Neural cell (in vitro differentiated cells): ENCODE results near the gene GOLGA6L2. TPM values are rescaled to one million over a fixed set of nuclear protein-coding genes. Genes with fewer than 3 reads are reported as not detected.
"Not testable (repeated sequence)": the region's sequence is repeated elsewhere in the genome, so short reads cannot be mapped to it uniquely, and the experiment has no call there.

Experiments used
- H2AFZ ChIP-seq: fragments of 200-600, 300-800 bp; sonication (generic), shearing (Covaris generic); 2 replicates; pipeline ENCODE4 v1.6.0; 2014; ENCODE audit warnings: low read depth, mild to moderate bottlenecking, antibody characterized with exemption, low read length, moderate library complexity
- H3F3A ChIP-seq: fragments of 200-600 bp; shearing (Covaris generic); 2 replicates; pipeline ENCODE4 v1.6.1; 2016; ENCODE audit warnings: mild to moderate bottlenecking, moderate library complexity, mixed read lengths, antibody characterized with exemption, low read length; ENCODE audit not compliant: insufficient read depth, poor library complexity, severe bottlenecking
- H3K27ac ChIP-seq: fragments of 200-600, 300-800 bp; sonication (generic), shearing (Covaris generic); 2 replicates; pipeline ENCODE4 v1.5.1; 2014; ENCODE audit warnings: mild to moderate bottlenecking, low read length, moderate library complexity
- H3K27me3 ChIP-seq: fragments of 300-800, 200-600 bp; sonication (generic), shearing (Covaris generic); 2 replicates; pipeline ENCODE4 v1.6.0; 2014; ENCODE audit warnings: mild to moderate bottlenecking, low read depth, low read length, moderate library complexity; ENCODE audit not compliant: insufficient read depth
- H3K36me3 ChIP-seq: fragments of 300-800, 200-600 bp; sonication (generic), shearing (Covaris generic); 2 replicates; pipeline ENCODE4 v1.5.1; 2014; ENCODE audit warnings: mild to moderate bottlenecking, antibody characterized with exemption, low read length, moderate library complexity; ENCODE audit not compliant: insufficient read depth
- H3K4me2 ChIP-seq: fragments of 300-800, 200-600 bp; sonication (generic), shearing (Covaris generic); 2 replicates; pipeline ENCODE4 v1.6.0; 2014; ENCODE audit warnings: mild to moderate bottlenecking, low read length
- H3K4me3 ChIP-seq: fragments of 300-800, 200-600 bp; sonication (generic), shearing (Covaris generic); 2 replicates; pipeline ENCODE4 v1.5.1; 2014; ENCODE audit warnings: mild to moderate bottlenecking, low read length, moderate library complexity
- H3K79me2 ChIP-seq: fragments of 200-600 bp; shearing (Covaris generic); replicated peaks from 2 replicates; pipeline ENCODE4 v1.6.0; 2014; ENCODE audit warnings: mild to moderate bottlenecking, low read length, moderate library complexity; ENCODE audit not compliant: insufficient read depth
- H3K9ac ChIP-seq: fragments of 300-800, 200-600 bp; sonication (generic), shearing (Covaris generic); 2 replicates; pipeline ENCODE4 v1.6.1; 2016; ENCODE audit warnings: mild to moderate bottlenecking, low read length, mixed read lengths
- H3K9me2 ChIP-seq: fragments of 200-600 bp; shearing (Covaris generic); 2 replicates; pipeline ENCODE4 v1.6.1; 2016; ENCODE audit warnings: mild to moderate bottlenecking, low read length, mixed read lengths; ENCODE audit not compliant: insufficient read depth
- H3K9me3 ChIP-seq: fragments of 200-600, 300-800 bp; sonication (generic), shearing (Covaris generic); 2 replicates; pipeline ENCODE4 v1.6.1; 2016; ENCODE audit warnings: mild to moderate bottlenecking, mixed run types, low read length, moderate library complexity, mixed read lengths
- H4K20me1 ChIP-seq: fragments of 200-600 bp; shearing (Covaris generic); 2 replicates; pipeline ENCODE4 v1.6.1; 2016; ENCODE audit warnings: mild to moderate bottlenecking, mixed run types; ENCODE audit not compliant: insufficient read depth
- CTCF ChIP-seq: fragments of 450-650 bp; IDR thresholded peaks from 2 replicates; pipeline ENCODE4 v1.5.1; 2014; ENCODE audit warnings: antibody characterized with exemption, mild to moderate bottlenecking, moderate library complexity; ENCODE audit not compliant: poor library complexity, severe bottlenecking
- EP300 ChIP-seq: fragments of 450-650 bp; conservative IDR thresholded peaks from 2 replicates; pipeline ENCODE4 v1.6.1; 2014; ENCODE audit warnings: antibody characterized with exemption, mild to moderate bottlenecking, moderate library complexity; ENCODE audit not compliant: poor library complexity, severe bottlenecking
- EZH2 ChIP-seq: fragments of 200-600, 300-800 bp; shearing (Covaris generic), sonication (generic); IDR thresholded peaks from 2 replicates; pipeline ENCODE4 v1.6.1; 2014; ENCODE audit warnings: antibody characterized with exemption, low read length, borderline replicate concordance, mild to moderate bottlenecking; ENCODE audit not compliant: insufficient read depth, poor library complexity, severe bottlenecking
- MXI1 ChIP-seq: fragments of 450-650 bp; conservative IDR thresholded peaks from 2 replicates; pipeline ENCODE4 v1.6.1; 2014; ENCODE audit warnings: antibody characterized with exemption, mild to moderate bottlenecking; ENCODE audit not compliant: poor library complexity, severe bottlenecking
- POLR2AphosphoS5 ChIP-seq: IDR thresholded peaks from 2 replicates; pipeline ENCODE4 v1.6.1; 2012
- RAD21 ChIP-seq: fragments of 450-650 bp; conservative IDR thresholded peaks from 2 replicates; pipeline ENCODE4 v1.6.1; 2014; ENCODE audit warnings: antibody characterized with exemption, mild to moderate bottlenecking, moderate library complexity
- REST ChIP-seq: IDR thresholded peaks from 2 replicates; pipeline ENCODE4 v1.6.1; 2012; ENCODE audit warnings: borderline replicate concordance
- SMC3 ChIP-seq: fragments of 450-650 bp; conservative IDR thresholded peaks from 2 replicates; pipeline ENCODE4 v1.6.1; 2014; ENCODE audit warnings: antibody characterized with exemption, mild to moderate bottlenecking, moderate library complexity; ENCODE audit not compliant: poor library complexity
- TAF1 ChIP-seq: IDR thresholded peaks from 2 replicates; pipeline ENCODE4 v1.6.1; 2012; ENCODE audit warnings: low read depth
- polyA plus RNA-seq: library from polyadenylated mRNA; depleted of rRNA; stranded (reverse); fragments of >200 nt; gene quantifications from 2 replicates; pipeline ENCODE4 v1.2.3, GENCODE V29; 2014

The GOLGA6L2 gene
- polyA plus RNA-seq, 1 donor from 2014 or later, result not detected

- Histone ChIP-seq H3K27me3 (no peaks in the 10 kb centered on the region), H3K9me2 (no peaks in the 10 kb centered on the region), H2AFZ (no peak overlapping the region), H4K20me1 (no peaks in the 10 kb centered on the region), H3K4me2 (no peak overlapping the region), H3K36me3 (no peaks in the 10 kb centered on the region), H3F3A (no peaks in the 10 kb centered on the region), H3K9ac (no peak overlapping the region), H3K27ac (no peak overlapping the region), H3K4me3 (no peak overlapping the region), H3K9me3 (no peaks in the 10 kb centered on the region), H3K79me2 (no peaks in the 10 kb centered on the region)
- TF ChIP-seq RAD21 (no peak), CTCF (no peak), EP300 (no peak), SMC3 (no peak), MXI1 (no peak), REST (no peak), POLR2AphosphoS5 (no peak), EZH2 (no peak), TAF1 (no peak)
Observed at GRCh38 chr15:23416349-23417276, 30.4 kb downstream of the GOLGA6L2 start.

- not testable (repeated sequence) for H3K27ac ChIP-seq, H3K36me3 ChIP-seq, H3F3A ChIP-seq, H3K4me3 ChIP-seq, H2AFZ ChIP-seq, H3K4me2 ChIP-seq, H3K9me3 ChIP-seq, H3K27me3 ChIP-seq, H3K79me2 ChIP-seq, H3K9me2 ChIP-seq, H4K20me1 ChIP-seq, H3K9ac ChIP-seq
Observed at GRCh38 chr15:23415866-23416265, 31.2 kb downstream of the GOLGA6L2 start.
